Fibroblast of skin of back (primary cell): Measurements from ENCODE around the gene CPLX3. TPM values are rescaled to one million over a fixed set of nuclear protein-coding genes. Genes with fewer than 3 reads are reported as not detected.
"Not testable (repeated sequence)": the region's sequence is repeated elsewhere in the genome, so short reads cannot be mapped to it uniquely, and the experiment has no call there.

Source experiments
- DNase-seq: peaks from one replicate; pipeline ENCODE4 v3.0.0-alpha.2; 2013
- polyA plus RNA-seq, 2 experiments: library from polyadenylated mRNA; unstranded; fragments of 120-200 nt; gene quantifications; one replicate each; pipeline ENCODE4 v1.2.1, GENCODE V29; 2013; ENCODE audit not compliant: insufficient read length in 2 of 2

CPLX3 gene
- not detected for polyA plus RNA-seq (2013, experiment 1 of 2; ENCODE audit: insufficient read length)
- not detected for polyA plus RNA-seq (2013, experiment 2 of 2; ENCODE audit: insufficient read length)

- DNase-seq = peak; percentile 22
Observed at GRCh38 chr15:74826364-74826819, at the start of gene CPLX3. TSS of gene CPLX3 (plus strand) at chr15:74826627. CDS start at chr15:74826704, 77 bp downstream.

- peak; percentile 76 for DNase-seq
Observed at GRCh38 chr15:74776821-74777768, 49.3 kb upstream of the CPLX3 start.

GRCh38 chr15:74777769-74778598 lies 48.4 kb upstream of the CPLX3 start:
- DNase-seq = no peak

- no peak for DNase-seq
Observed at GRCh38 chr15:74778599-74778970, 47.8 kb upstream of the CPLX3 start.

- DNase-seq = no peak
Observed at GRCh38 chr15:74779162-74779648, 47.2 kb upstream of the CPLX3 start.

GRCh38 chr15:74780523-74781430 lies 45.6 kb upstream of the CPLX3 start:
- no peak for DNase-seq

- DNase-seq = peak; percentile 73
Observed at GRCh38 chr15:74781431-74782258, 44.8 kb upstream of the CPLX3 start, which contains the start of gene CSK. TSS of gene CSK (plus strand) at chr15:74782080. CDS start at chr15:74798298, 16,218 bp downstream.

GRCh38 chr15:74782259-74783071 lies 44.0 kb upstream of the CPLX3 start:
- DNase-seq = no peak

GRCh38 chr15:74783072-74783807 lies 43.2 kb upstream of the CPLX3 start:
- DNase-seq = no peak

- no peak for DNase-seq
Observed at GRCh38 chr15:74783808-74784175, 42.6 kb upstream of the CPLX3 start.

- DNase-seq = no peak
Observed at GRCh38 chr15:74784426-74785193, 41.8 kb upstream of the CPLX3 start.

- DNase-seq = no peak
Observed at GRCh38 chr15:74785194-74786032, 41.0 kb upstream of the CPLX3 start.

- not testable (repeated sequence) for DNase-seq
Observed at GRCh38 chr15:74786081-74786480, 40.3 kb upstream of the CPLX3 start.

- no peak for DNase-seq
Observed at GRCh38 chr15:74786551-74787165, 39.8 kb upstream of the CPLX3 start.

GRCh38 chr15:74787251-74788041 lies 39.0 kb upstream of the CPLX3 start:
- peak; percentile 66 for DNase-seq
